NCI-H345 treated with DMSO at 0.1 percent for 48 hours (cell line): ENCODE results near the gene ARL8B.

Source experiments
- DNase-seq: peaks from one replicate; lab custom pipeline; 2025; ENCODE audit not compliant: unreplicated experiment; lab: John Stamatoyannopoulos, UW

The ARL8B gene

DNA sequence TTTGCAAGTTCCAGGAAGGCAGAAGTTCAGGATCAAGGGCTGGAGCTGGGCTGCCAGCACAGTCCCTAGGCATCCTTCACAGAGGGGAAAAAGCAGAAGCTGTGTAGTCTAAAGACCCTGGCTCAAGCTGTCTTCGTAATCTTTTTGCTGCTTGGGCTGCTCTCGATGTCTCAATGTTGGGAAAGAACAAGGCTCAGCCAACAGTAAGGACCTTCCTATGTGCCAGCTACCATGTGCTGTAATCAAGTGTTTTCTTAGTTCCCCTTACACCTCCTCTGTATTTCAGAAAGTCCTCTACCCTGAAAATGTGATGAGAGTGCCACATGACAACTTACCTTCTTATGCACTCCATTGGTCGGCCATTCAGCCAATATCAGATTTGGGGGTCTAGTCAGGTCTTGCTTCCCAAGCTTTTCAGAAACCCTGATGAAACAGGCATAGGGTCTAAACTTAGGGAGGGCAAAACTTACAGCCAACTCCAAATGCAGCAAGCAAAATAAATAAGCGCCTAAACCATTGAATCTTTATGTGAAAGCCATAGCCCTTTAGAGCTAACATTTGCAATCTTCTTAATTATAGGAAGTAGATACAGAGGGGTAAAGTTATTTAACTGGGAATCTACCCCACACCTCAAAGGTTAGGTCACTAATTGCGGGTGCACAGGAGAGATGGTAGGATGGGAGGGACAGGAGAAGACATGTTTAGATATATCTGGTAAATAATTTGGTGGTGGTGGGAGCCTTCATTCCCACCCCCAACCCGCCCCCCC, 64.2 kb downstream of the ARL8B start:
- DNase-seq, result no peak

DNA sequence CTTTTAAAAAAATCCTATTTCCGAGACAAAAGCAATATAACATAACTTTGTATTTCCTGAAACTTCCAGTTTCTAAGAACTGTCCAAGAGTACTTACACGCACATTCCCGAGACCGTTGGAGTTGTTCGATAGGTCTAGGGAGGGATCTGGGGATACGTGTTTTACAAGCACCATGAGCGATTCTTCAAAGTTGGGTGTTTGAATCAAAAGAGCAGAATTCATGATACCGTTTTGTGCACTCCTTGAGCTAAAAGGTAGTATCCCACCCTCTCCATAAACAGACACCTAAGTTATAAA, 64.7 kb downstream of the ARL8B start:
- no peak for DNase-seq

DNA sequence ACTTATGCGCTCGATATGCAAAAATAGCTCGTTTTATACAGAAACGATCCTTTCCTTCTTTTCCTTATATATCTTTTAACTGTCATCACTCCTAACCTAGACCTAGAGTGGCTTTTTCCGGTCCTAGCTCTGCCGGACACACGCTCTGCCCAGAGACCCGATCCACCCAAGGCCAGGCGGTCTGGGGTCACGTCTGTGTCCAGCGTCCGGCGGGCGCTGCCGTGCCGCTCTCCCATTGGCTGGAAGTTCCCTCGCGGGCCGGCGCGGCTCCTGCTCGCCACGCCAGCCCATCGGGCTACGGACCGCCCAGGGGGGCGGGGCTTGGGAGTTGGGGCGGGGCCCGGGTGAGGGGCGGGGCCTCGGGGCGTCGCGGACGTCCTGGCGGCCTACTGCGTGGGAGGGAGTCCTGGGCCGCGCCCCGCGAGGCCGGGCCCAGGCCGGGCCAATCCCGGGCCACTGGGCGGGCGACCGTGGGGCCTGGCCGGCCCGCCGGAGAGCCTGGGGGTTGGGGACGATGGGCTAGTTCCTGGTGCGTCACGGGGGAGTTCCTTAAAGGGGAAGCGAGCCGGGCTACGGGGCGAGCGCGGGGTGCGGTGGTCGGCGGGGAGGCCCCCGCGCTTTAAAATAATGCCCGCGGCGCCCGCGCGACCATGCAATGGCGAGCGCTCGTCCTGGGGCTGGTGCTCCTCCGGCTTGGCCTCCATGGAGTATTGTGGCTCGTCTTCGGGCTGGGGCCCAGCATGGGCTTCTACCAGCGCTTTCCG, 65.2 kb downstream of the ARL8B start, which contains the start of gene EDEM1:
EDEM1 (plus strand) TSS at position 552 of the 764 bp plus-strand sequence; CDS start at position 651, 99 bp downstream.
- DNase-seq, result peak; percentile 50

DNA sequence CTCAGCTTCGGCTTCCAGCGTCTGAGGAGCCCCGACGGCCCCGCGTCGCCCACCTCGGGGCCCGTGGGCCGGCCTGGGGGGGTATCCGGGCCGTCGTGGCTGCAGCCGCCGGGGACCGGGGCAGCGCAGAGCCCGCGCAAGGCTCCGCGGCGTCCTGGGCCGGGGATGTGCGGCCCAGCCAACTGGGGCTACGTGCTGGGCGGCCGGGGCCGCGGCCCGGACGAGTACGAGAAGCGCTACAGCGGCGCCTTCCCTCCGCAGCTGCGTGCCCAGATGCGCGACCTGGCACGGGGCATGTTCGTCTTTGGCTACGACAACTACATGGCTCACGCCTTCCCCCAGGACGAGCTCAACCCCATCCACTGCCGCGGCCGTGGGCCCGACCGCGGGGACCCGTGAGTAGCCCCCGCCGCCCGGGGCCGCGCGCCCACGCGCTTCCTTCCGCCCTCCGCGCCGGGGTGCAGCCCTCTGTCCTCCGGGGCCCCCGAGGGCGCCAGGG, 65.9 kb downstream of the ARL8B start:
- DNase-seq, result no peak

DNA sequence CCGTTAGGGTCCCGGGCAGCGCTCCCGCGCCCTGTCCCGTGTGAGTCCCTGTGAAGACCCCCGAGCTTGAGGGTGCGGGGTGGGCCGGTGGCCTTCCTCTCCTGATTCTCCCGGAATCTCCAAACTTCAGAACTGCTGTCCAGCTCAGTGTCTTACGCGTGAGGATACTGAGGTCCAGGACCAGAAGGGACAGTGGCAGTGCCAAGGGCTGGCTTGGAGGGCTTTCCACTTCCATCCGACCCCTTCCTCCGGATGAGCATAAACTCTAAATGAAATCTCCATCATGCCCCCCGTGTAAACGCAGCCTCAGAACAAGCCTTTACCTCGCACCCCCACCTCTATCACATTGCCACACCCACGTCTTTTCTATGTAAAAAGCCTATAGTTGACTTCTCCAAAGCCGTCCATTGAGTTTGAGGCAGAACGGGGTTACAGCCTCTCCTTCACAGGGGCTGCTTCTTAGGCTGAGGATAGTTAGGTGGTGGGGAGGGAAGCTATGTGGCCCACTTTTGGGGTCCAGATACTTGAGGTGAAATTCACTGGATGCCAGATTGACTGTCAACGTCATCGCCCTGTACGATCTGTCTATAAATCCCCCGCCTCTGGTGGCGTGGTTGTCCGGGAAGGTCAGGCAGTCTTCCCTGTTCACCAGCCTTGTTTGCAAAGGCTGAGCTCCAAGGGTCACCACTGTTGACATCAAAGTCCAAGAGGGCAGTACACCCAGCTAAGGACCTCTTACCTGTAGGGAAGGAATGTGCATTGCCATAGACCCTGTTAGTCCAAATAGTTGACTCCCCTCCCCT, 66.5 kb downstream of the ARL8B start:
- no peak for DNase-seq

GRCh38 chr3:5190147-5190791, 68.2 kb downstream of the ARL8B start:
- DNase-seq, result no peak

DNA sequence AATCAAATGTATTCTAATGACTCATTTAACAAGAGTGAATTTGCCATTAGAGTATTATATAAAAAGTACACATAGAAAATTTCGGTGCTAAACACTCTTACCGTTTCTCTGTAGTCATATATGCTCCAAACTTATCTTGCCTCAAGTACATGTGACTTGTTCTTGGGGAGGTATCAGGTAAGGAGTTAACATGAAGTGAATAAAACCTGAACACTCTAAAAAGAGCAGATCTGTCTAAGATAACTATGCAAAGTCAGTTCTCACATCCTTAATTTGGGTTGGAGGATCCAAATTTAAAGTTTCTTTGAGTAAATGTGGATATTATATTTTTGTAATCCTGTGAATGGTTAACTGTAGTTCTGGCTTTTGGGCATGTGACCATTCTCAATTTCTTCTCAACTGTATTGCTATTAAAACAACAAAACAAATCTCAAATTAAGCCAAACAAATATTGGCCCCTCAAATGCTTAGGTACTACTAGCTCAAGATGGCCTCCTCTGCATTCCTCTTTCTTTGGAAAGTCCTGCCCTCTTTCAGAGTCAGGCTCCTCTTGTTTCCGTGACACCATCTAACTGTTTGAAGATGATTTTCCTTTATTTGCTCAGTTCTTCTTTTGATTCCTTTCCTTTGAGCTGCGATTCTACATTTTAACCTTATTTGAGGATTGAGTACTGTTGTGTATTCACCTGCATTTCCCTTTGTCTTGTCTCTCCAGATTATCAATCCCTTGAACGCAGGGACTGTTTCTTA, 69.6 kb downstream of the ARL8B start:
- no peak for DNase-seq

DNA sequence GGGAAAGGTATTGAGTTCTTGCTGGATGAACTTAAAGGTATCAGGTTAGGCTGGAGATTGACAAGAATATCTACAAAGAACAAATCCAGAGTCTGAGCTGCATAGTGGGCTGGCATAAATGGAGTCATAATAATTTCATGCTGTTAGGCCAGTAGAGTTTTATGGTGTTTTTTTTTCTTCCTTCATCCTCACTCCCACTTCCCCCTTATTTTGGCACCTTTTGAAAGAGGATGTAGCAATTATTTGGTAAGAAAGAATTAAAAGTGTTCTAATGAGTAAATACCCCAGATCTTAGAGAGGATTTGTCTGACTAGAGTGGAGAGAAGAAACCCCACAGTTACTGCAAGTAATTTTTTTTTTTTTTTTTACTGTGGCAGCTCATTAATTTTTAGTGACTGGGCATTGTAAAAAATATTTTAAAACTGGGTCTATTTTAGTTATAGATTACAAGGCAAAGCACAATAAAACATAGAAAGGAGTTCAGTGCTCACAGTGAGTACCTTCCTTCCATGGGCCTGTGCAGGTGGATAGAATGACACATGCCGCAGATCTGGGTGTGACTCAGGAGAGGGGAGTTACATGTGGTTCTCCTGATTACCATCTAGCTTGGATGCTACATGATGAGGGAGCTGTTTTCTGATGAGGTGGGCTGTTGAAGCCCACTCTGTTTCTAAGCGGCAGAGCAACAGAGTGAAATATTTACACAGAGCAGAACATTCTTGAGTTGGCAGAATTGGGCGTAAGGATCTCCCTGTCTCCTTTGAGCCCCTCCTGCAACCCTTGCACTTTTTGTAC, 70.7 kb downstream of the ARL8B start:
- DNase-seq, result no peak

GRCh38 chr3:5194341-5194740, 72.2 kb downstream of the ARL8B start:
- DNase-seq, result no peak

GRCh38 chr3:5194801-5195509, 72.9 kb downstream of the ARL8B start:
- no peak for DNase-seq

DNA sequence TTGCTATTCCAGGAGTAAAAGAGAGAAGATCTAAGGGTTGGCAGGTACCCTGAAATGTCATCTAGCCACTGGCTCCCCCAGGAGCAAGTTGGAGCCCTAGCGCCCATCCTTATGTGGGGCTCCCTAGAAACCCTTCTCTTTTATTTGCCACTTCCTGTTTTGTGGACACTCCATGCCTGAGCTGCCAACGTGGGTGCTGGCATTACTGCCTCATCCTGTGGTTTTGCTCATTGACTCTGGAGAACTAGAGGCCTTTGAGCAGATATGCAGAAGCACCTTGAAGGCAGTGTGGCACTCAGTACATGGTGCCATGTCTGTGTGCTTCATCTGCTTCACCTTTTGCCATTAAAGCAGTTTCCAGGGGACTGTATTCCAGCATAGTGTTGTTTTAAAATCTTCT, 73.5 kb downstream of the ARL8B start:
- DNase-seq, result no peak

DNA sequence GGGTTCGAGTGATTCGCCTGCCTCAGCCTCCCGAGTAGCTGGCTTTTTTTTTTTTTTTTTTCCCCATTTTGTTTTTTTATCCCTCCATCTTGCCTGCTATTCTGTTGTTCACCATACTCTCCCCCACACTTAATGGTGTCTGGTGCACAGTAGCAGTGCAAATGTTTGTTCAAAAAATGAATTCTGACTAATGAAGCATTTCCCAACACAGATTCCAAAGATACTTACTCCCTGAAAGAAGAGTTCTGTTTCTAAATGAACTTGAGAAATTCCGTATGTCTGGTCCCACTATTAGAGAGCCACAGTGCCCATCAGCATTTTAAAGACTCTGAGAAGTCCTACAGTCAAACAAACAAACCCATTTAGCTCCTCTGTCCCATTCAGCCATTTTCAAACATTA, 74.9 kb downstream of the ARL8B start:
- DNase-seq, result no peak

DNA sequence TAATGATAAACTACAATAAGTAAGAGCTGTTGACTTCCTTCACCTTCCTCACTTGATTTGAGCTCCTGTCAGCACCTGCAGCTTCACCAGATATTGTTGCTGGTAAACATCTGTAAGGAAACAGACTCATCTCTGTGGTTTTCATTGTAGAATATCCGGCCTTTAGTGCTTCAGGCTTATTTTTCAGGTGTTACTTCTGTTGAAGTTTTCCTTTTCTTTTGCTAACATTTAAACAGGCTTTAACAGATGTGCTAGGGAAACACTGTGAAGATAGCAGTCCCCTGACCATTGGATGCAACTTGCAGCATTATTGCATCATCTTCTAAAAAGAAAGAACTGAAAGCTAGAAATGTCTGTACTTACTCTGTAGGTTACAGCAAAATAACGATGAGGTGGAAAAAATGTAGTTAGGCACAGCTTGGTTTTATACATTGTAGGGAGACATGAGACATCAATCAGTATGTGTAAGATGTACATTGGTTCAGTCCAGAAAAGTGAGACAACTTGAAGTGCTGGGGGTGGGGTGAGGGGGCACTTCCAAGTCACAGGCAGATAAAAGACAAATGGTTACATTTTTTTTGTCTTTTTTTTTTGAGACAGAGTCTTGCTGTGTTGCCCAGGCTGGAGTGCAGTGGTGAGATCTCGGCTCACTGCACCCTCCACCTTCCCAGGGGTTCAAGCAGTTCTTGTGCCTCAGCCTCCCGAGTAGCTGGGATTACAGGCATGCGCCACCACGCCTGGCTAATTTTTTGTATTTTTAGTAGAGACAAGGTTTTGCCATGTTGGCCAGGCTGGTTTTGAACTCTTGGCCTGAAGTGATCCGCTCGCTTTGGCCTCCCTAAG, 75.6 kb downstream of the ARL8B start:
- no peak for DNase-seq

DNA sequence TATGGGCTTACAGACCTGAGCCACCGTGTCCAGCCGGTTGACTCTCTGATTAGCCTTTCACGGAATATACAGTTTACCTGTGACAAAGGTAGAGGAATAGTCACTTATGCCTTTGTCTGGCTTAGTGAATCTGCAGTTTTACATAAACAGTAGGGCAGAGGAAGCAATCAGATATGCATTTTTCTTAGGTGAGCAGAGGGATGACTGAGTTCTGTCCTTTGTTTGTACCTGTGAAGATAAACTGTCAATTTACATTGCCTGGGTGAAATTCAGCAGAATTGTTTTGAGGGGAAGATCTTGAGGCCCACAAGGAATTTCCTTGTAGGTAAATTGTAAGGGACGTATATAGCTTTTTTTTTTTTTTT, 76.2 kb downstream of the ARL8B start:
- DNase-seq, result no peak

DNA sequence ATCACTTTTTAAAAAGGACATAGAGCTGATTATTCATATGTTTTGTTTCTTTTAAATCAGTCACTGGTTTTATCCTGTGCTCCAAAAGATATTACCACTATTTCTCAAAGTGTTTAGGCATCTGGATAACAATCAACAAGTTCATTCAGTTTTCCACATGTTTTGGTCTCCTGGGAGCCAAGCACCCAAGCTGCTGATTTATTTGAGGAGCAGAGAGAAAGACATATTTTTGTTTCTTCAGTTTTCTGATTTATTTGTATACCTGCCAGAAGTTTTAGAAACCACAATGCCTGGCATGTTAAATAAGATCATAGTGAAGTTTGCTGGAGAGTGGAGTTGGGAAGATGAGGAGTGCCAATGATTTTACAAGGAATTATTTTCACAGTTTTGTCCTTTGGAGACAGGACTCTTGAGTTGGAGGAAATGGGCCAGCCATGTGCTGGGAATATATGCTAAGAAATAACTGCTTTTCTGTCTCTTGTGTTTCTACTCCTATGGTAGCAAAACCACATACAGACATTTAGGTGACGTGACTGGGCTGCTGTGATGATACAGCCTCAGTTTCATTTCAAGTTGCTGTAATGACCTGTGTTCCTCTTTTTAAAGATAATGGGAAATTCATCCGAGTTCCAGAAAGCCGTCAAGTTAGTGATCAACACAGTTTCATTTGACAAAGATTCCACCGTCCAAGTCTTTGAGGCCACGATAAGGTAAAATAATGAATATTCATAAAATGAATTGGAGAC, 77.1 kb downstream of the ARL8B start:
- no peak for DNase-seq

GRCh38 chr3:5201536-5201935, 79.4 kb downstream of the ARL8B start:
- no peak for DNase-seq

GRCh38 chr3:5202222-5202621, 80.1 kb downstream of the ARL8B start:
- no peak for DNase-seq
